HEK293 (cell line): Measurements from ENCODE around the gene STRN3.

ENCODE experiments used
- EGR2 ChIP-seq: fragments of 450-650 bp; formaldehyde crosslinking; IDR thresholded peaks from 2 replicates; pipeline ENCODE4 v1.5.1; 2016; ENCODE audit warnings: low read depth, missing biosample characterization, missing genetic modification characterization
- HOXD13 ChIP-seq: sonication (generic); formaldehyde crosslinking; IDR thresholded peaks from 2 replicates; pipeline ENCODE4 v1.8.0; 2022; ENCODE audit warnings: missing genetic modification reagents, borderline replicate concordance
- PRDM1 ChIP-seq: fragments of 450-650 bp; formaldehyde crosslinking; IDR thresholded peaks from 2 replicates; pipeline ENCODE4; 2016; ENCODE audit warnings: missing biosample characterization, missing genetic modification characterization
- SP7 ChIP-seq: fragments of 450-650 bp; formaldehyde crosslinking; IDR thresholded peaks from 2 replicates; pipeline ENCODE4 v1.5.1; 2016; ENCODE audit warnings: missing biosample characterization, missing genetic modification characterization
- YY2 ChIP-seq: fragments of 450-650 bp; formaldehyde crosslinking; IDR thresholded peaks from 2 replicates; pipeline ENCODE4 v1.5.1; 2016; ENCODE audit warnings: missing biosample characterization, missing genetic modification characterization
- ZBTB8A ChIP-seq: fragments of 450-650 bp; formaldehyde crosslinking; IDR thresholded peaks from 2 replicates; pipeline ENCODE4 v1.5.1; 2016; ENCODE audit warnings: missing biosample characterization, missing genetic modification characterization
- ZNF174 ChIP-seq: fragments of 450-650 bp; formaldehyde crosslinking; IDR thresholded peaks from 2 replicates; pipeline ENCODE4 v1.5.0; 2017; ENCODE audit warnings: missing biosample characterization, mild to moderate bottlenecking, missing genetic modification characterization
- ZNF239 ChIP-seq: fragments of 450-650 bp; formaldehyde crosslinking; IDR thresholded peaks from 2 replicates; pipeline ENCODE4 v1.5.1; 2016; ENCODE audit warnings: missing biosample characterization, missing genetic modification characterization
- ZNF266 ChIP-seq: fragments of 450-650 bp; formaldehyde crosslinking; IDR thresholded peaks from 2 replicates; pipeline ENCODE4 v1.5.1; 2016; ENCODE audit warnings: missing biosample characterization, missing genetic modification characterization, low read depth
- ZNF292 ChIP-seq: fragments of 450-650 bp; formaldehyde crosslinking; IDR thresholded peaks from 2 replicates; pipeline ENCODE4 v1.5.1; 2016; ENCODE audit warnings: low read depth, missing biosample characterization, missing genetic modification characterization, borderline replicate concordance
- ZNF391 ChIP-seq: fragments of 450-650 bp; formaldehyde crosslinking; IDR thresholded peaks from 2 replicates; pipeline ENCODE4 v1.5.1; 2016; ENCODE audit warnings: low read depth, missing biosample characterization, missing genetic modification characterization, borderline replicate concordance
- ZNF48 ChIP-seq: fragments of 450-650 bp; formaldehyde crosslinking; IDR thresholded peaks from 2 replicates; pipeline ENCODE4 v1.5.1; 2016; ENCODE audit warnings: missing biosample characterization, missing genetic modification characterization
- ZNF544 ChIP-seq: fragments of 450-650 bp; formaldehyde crosslinking; IDR thresholded peaks from 2 replicates; pipeline ENCODE4 v1.5.0; 2017; ENCODE audit warnings: missing biosample characterization, missing genetic modification characterization
- ZNF548 ChIP-seq: fragments of 450-650 bp; formaldehyde crosslinking; IDR thresholded peaks from 2 replicates; pipeline ENCODE4 v1.5.1; 2016; ENCODE audit warnings: missing biosample characterization, missing genetic modification characterization
- ZNF585B ChIP-seq: fragments of 450-650 bp; formaldehyde crosslinking; IDR thresholded peaks from 2 replicates; pipeline ENCODE4 v1.5.1; 2016; ENCODE audit warnings: missing biosample characterization, missing genetic modification characterization
- ZNF654 ChIP-seq: fragments of 450-650 bp; formaldehyde crosslinking; IDR thresholded peaks from 2 replicates; pipeline ENCODE4 v1.5.1; 2016; ENCODE audit warnings: low read depth, missing biosample characterization, missing genetic modification characterization
- TF ChIP-seq, protein P1 (sequence below): fragments of 450-650 bp; formaldehyde crosslinking; conservative IDR thresholded peaks from 2 replicates; pipeline ENCODE4 v1.5.1; 2016; ENCODE audit warnings: low read depth, missing biosample characterization, missing genetic modification characterization
- TF ChIP-seq, protein P2 (sequence below): fragments of 450-650 bp; formaldehyde crosslinking; IDR thresholded peaks from 2 replicates; pipeline ENCODE4 v1.5.1; 2017; ENCODE audit warnings: missing biosample characterization, mild to moderate bottlenecking, missing genetic modification characterization, moderate library complexity
- TF ChIP-seq, protein P3 (sequence below): fragments of 450-650 bp; formaldehyde crosslinking; IDR thresholded peaks from 2 replicates; pipeline ENCODE4 v1.5.1; 2016; ENCODE audit warnings: missing biosample characterization, missing genetic modification characterization
- TF ChIP-seq, protein P4 (sequence below): fragments of 450-650 bp; formaldehyde crosslinking; IDR thresholded peaks from 2 replicates; pipeline ENCODE4 v1.5.1; 2017; ENCODE audit warnings: missing biosample characterization, missing genetic modification characterization
- TF ChIP-seq, protein P5 (sequence below): fragments of 450-650 bp; formaldehyde crosslinking; IDR thresholded peaks from 2 replicates; pipeline ENCODE4 v1.5.1; 2016; ENCODE audit warnings: missing biosample characterization, missing genetic modification characterization
- TF ChIP-seq, protein P6 (sequence below): sonication (generic); formaldehyde crosslinking; IDR thresholded peaks from 2 replicates; pipeline ENCODE4 v1.8.1; 2022; ENCODE audit warnings: mild to moderate bottlenecking, moderate library complexity, missing genetic modification reagents

Gene STRN3

DNA sequence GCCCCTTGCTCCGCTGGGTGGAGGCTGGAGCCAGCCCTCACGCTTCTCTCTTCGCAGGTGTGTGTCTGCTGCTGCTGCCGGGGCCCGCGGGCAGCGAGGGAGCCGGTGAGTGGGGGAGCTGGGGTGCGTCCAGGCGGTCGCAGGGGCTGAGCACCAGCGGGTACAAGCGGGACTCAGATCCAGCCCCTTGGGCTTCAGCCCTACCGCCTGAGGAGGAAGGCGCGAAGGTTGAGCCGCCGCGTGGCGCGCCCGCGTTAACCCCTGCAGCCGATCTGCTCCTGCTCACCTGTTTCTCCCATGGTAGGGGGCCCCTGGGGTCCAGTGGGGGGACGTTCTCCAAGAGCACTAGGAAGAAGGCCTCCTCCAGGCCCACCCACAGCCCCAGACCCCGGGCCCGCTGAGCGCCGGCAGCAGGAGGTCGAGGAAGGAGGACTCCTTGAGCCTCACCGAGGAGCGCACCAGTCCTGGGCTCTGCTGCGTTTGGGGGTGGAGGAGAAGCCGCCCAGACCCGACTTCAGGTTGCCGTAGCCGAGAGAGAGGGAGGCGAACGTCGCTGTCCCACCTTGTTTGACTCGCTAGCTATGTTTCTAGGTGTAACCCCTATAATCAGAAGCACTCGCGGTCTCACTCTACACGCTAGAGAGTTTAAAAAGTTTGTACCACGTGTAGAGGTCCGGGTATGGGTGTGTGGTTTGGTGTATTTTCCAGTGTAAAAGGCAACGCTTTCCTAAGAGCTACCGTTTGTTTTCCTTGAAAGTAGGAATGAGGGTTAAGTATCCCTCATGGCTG, 151.0 kb downstream of the STRN3 start (continued):
- TF ChIP-seq, protein P1, sequence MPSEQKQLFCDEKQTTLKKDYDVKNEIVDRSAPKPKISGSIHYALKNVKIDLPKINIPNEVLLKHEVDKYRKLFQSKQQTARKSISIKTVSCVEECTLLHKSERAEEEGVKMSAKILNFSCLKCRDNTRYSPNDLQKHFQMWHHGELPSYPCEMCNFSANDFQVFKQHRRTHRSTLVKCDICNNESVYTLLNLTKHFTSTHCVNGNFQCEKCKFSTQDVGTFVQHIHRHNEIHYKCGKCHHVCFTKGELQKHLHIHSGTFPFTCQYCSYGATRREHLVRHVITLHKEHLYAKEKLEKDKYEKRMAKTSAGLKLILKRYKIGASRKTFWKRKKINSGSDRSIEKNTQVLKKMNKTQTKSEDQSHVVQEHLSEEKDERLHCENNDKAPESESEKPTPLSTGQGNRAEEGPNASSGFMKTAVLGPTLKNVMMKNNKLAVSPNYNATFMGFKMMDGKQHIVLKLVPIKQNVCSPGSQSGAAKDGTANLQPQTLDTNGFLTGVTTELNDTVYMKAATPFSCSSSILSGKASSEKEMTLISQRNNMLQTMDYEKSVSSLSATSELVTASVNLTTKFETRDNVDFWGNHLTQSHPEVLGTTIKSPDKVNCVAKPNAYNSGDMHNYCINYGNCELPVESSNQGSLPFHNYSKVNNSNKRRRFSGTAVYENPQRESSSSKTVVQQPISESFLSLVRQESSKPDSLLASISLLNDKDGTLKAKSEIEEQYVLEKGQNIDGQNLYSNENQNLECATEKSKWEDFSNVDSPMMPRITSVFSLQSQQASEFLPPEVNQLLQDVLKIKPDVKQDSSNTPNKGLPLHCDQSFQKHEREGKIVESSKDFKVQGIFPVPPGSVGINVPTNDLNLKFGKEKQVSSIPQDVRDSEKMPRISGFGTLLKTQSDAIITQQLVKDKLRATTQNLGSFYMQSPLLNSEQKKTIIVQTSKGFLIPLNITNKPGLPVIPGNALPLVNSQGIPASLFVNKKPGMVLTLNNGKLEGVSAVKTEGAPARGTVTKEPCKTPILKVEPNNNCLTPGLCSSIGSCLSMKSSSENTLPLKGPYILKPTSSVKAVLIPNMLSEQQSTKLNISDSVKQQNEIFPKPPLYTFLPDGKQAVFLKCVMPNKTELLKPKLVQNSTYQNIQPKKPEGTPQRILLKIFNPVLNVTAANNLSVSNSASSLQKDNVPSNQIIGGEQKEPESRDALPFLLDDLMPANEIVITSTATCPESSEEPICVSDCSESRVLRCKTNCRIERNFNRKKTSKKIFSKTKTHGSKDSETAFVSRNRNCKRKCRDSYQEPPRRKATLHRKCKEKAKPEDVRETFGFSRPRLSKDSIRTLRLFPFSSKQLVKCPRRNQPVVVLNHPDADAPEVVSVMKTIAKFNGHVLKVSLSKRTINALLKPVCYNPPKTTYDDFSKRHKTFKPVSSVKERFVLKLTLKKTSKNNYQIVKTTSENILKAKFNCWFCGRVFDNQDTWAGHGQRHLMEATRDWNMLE: no peak
- no peak for TF ChIP-seq ZNF391
- TF ChIP-seq ZNF239 (tag by site-specific recombination): no peak
- TF ChIP-seq, protein P2, sequence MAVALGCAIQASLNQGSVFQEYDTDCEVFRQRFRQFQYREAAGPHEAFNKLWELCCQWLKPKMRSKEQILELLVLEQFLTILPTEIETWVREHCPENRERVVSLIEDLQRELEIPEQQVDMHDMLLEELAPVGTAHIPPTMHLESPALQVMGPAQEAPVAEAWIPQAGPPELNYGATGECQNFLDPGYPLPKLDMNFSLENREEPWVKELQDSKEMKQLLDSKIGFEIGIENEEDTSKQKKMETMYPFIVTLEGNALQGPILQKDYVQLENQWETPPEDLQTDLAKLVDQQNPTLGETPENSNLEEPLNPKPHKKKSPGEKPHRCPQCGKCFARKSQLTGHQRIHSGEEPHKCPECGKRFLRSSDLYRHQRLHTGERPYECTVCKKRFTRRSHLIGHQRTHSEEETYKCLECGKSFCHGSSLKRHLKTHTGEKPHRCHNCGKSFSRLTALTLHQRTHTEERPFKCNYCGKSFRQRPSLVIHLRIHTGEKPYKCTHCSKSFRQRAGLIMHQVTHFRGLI (tag by site-specific recombination): peak; percentile 21; the same call in 1 of the 2 replicates
- no peak for TF ChIP-seq ZNF292 (tag by site-specific recombination)
- no peak for TF ChIP-seq ZNF174 (tag by site-specific recombination)
- no peak for TF ChIP-seq ZNF654 (tag by site-specific recombination)
- TF ChIP-seq, protein P3, sequence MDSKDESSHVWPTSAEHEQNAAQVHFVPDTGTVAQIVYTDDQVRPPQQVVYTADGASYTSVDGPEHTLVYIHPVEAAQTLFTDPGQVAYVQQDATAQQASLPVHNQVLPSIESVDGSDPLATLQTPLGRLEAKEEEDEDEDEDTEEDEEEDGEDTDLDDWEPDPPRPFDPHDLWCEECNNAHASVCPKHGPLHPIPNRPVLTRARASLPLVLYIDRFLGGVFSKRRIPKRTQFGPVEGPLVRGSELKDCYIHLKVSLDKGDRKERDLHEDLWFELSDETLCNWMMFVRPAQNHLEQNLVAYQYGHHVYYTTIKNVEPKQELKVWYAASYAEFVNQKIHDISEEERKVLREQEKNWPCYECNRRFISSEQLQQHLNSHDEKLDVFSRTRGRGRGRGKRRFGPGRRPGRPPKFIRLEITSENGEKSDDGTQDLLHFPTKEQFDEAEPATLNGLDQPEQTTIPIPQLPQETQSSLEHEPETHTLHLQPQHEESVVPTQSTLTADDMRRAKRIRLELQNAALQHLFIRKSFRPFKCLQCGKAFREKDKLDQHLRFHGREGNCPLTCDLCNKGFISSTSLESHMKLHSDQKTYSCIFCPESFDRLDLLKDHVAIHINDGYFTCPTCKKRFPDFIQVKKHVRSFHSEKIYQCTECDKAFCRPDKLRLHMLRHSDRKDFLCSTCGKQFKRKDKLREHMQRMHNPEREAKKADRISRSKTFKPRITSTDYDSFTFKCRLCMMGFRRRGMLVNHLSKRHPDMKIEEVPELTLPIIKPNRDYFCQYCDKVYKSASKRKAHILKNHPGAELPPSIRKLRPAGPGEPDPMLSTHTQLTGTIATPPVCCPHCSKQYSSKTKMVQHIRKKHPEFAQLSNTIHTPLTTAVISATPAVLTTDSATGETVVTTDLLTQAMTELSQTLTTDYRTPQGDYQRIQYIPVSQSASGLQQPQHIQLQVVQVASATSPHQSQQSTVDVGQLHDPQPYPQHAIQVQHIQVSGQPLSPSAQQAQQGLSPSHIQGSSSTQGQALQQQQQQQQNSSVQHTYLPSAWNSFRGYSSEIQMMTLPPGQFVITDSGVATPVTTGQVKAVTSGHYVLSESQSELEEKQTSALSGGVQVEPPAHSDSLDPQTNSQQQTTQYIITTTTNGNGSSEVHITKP (tag by site-specific recombination): peak; percentile 45
- 0 out of 2 replicates have a peak, but pooled peaks have one; percentile 6 for TF ChIP-seq SP7 (tag by site-specific recombination)
- TF ChIP-seq ZNF585B (tag by site-specific recombination): no peak
- TF ChIP-seq ZNF548 (tag by site-specific recombination): no peak
- TF ChIP-seq HOXD13 (CRISPR knock-in tag): no peak
- TF ChIP-seq, protein P4, sequence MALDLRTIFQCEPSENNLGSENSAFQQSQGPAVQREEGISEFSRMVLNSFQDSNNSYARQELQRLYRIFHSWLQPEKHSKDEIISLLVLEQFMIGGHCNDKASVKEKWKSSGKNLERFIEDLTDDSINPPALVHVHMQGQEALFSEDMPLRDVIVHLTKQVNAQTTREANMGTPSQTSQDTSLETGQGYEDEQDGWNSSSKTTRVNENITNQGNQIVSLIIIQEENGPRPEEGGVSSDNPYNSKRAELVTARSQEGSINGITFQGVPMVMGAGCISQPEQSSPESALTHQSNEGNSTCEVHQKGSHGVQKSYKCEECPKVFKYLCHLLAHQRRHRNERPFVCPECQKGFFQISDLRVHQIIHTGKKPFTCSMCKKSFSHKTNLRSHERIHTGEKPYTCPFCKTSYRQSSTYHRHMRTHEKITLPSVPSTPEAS (tag by site-specific recombination): no peak
- peak; percentile 49; the same call in 1 of the 2 replicates for TF ChIP-seq ZBTB8A (tag by site-specific recombination)
- TF ChIP-seq ZNF48: no peak
- TF ChIP-seq ZNF266 (tag by site-specific recombination): no peak
- TF ChIP-seq, protein P5, sequence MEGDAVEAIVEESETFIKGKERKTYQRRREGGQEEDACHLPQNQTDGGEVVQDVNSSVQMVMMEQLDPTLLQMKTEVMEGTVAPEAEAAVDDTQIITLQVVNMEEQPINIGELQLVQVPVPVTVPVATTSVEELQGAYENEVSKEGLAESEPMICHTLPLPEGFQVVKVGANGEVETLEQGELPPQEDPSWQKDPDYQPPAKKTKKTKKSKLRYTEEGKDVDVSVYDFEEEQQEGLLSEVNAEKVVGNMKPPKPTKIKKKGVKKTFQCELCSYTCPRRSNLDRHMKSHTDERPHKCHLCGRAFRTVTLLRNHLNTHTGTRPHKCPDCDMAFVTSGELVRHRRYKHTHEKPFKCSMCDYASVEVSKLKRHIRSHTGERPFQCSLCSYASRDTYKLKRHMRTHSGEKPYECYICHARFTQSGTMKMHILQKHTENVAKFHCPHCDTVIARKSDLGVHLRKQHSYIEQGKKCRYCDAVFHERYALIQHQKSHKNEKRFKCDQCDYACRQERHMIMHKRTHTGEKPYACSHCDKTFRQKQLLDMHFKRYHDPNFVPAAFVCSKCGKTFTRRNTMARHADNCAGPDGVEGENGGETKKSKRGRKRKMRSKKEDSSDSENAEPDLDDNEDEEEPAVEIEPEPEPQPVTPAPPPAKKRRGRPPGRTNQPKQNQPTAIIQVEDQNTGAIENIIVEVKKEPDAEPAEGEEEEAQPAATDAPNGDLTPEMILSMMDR: no peak
- TF ChIP-seq EGR2: no peak
- no peak for TF ChIP-seq PRDM1
- TF ChIP-seq ZNF544: no peak
- TF ChIP-seq YY2: no peak
- TF ChIP-seq, protein P6, sequence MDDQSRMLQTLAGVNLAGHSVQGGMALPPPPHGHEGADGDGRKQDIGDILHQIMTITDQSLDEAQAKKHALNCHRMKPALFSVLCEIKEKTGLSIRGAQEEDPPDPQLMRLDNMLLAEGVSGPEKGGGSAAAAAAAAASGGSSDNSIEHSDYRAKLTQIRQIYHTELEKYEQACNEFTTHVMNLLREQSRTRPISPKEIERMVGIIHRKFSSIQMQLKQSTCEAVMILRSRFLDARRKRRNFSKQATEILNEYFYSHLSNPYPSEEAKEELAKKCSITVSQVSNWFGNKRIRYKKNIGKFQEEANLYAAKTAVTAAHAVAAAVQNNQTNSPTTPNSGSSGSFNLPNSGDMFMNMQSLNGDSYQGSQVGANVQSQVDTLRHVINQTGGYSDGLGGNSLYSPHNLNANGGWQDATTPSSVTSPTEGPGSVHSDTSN (CRISPR knock-in tag): no peak
